ENCODE results near the gene XIRP1.
A peak's percentile ranks its signal among the peaks of the same experiment; 100 is the strongest.

The XIRP1 gene

GRCh38 chr3:39148435-39149058 is 43.8 kb downstream of the XIRP1 start:
- no peak overlapping the region for H3K4me3 ChIP-seq (ENCODE audit: low read depth, low read length)
- DNase-seq (ENCODE audit: low read depth), result no peak
- no peak for TF ChIP-seq CTCF (conservative IDR thresholded peaks at IDR 0.05; ENCODE audit: low read depth, low read length)

- no peak overlapping the region for H3K4me3 ChIP-seq (ENCODE audit: low read depth, low read length)
- peak; percentile 83 for DNase-seq (ENCODE audit: low read depth)
- TF ChIP-seq CTCF (conservative IDR thresholded peaks at IDR 0.05; ENCODE audit: low read depth, low read length), result no peak
These were observed 44.5 kb downstream of the XIRP1 start for GRCh38 chr3:39147711-39148434.

GRCh38 chr3:39146611-39147591 is 45.5 kb downstream of the XIRP1 start:
- TF ChIP-seq CTCF (conservative IDR thresholded peaks at IDR 0.05; ENCODE audit: low read depth, low read length), result peak; percentile 19
- peak overlapping the region; percentile 25 for H3K4me3 ChIP-seq (ENCODE audit: low read depth, low read length)
- peak; percentile 99 for DNase-seq (ENCODE audit: low read depth)

GRCh38 chr3:39146083-39146501 is 46.3 kb downstream of the XIRP1 start:
- no peak overlapping the region for H3K4me3 ChIP-seq (ENCODE audit: low read depth, low read length)
- DNase-seq (ENCODE audit: low read depth), result peak; percentile 50
- peak; percentile 13 for TF ChIP-seq CTCF (conservative IDR thresholded peaks at IDR 0.05; ENCODE audit: low read depth, low read length)

- no peak for TF ChIP-seq CTCF (conservative IDR thresholded peaks at IDR 0.05; ENCODE audit: low read depth, low read length)
- H3K4me3 ChIP-seq (ENCODE audit: low read depth, low read length), result no peak overlapping the region
- no peak for DNase-seq (ENCODE audit: low read depth)
These were observed 47.5 kb downstream of the XIRP1 start for GRCh38 chr3:39144748-39145380.

GRCh38 chr3:39144095-39144747 is 48.2 kb downstream of the XIRP1 start:
- H3K4me3 ChIP-seq (ENCODE audit: low read depth, low read length), result no peak overlapping the region
- no peak for TF ChIP-seq CTCF (conservative IDR thresholded peaks at IDR 0.05; ENCODE audit: low read depth, low read length)
- no peak for DNase-seq (ENCODE audit: low read depth)
